ENCODE measurements around the gene EP400. TPM values are rescaled to one million over a fixed set of nuclear protein-coding genes. Genes with fewer than 3 reads are reported as not detected.
"Not testable (repeated sequence)": the region's sequence is repeated elsewhere in the genome, so short reads cannot be mapped to it uniquely, and the experiment has no call there.

Gene EP400
- total and polyA plus RNA-seq, 12 donors = 11.5 to 43.2 (median 28.8) TPM

GRCh38 chr12:132079200-132079599, 129.5 kb downstream of the EP400 start:
- intact Hi-C loops (cut with DNase I) = no loop called here
- Histone ChIP-seq H3K27ac (no peak overlapping the region), H3K9me3 (replicated peaks in 1 of 3) (no peaks in the 10 kb centered on the region), H3K4me1 (replicated peaks in 1 of 2) (peaks cover 5% of the 10 kb centered on the region in 2 donors), H3K36me3 (replicated peaks in 1 of 2) (peaks cover 0 to 51% of the 10 kb centered on the region in 2 donors), H3K27me3 (no peaks in the 10 kb centered on the region), H3K4me3 (no peak overlapping the region)
- 89 to 94% (median 92%) methylated on average over 8 of the region's 8 CpGs for WGBS, 4 donors
- peak in 1 of 7 donors; percentile 10 for DNase-seq
- TF ChIP-seq, protein P1, sequence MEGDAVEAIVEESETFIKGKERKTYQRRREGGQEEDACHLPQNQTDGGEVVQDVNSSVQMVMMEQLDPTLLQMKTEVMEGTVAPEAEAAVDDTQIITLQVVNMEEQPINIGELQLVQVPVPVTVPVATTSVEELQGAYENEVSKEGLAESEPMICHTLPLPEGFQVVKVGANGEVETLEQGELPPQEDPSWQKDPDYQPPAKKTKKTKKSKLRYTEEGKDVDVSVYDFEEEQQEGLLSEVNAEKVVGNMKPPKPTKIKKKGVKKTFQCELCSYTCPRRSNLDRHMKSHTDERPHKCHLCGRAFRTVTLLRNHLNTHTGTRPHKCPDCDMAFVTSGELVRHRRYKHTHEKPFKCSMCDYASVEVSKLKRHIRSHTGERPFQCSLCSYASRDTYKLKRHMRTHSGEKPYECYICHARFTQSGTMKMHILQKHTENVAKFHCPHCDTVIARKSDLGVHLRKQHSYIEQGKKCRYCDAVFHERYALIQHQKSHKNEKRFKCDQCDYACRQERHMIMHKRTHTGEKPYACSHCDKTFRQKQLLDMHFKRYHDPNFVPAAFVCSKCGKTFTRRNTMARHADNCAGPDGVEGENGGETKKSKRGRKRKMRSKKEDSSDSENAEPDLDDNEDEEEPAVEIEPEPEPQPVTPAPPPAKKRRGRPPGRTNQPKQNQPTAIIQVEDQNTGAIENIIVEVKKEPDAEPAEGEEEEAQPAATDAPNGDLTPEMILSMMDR (IDR thresholded peaks at IDR 0.05) = no peak
- no peak for TF ChIP-seq POLR2A (IDR thresholded peaks at IDR 0.05)

DNA sequence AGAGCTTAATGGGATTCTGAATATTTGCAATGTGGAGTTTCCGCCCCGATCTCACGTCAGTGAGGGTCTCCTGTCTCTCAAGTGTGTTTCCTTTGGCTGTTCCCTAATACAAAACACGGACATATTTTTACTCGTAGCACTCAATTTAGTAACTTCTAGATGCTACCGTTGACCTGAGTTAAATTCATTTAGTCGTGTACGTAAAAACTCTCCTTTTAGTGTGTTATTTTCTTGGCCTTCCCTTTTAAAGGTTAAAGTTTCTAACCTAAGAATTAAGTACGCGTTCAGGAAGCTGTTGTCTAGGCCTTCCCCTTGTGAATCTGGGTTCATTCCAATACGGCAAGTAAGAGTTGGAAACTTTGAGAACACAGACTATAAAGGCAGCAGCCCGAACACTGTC, 130.0 kb downstream of the EP400 start:
- intact Hi-C loops (cut with DNase I) = no loop called here
- Histone ChIP-seq H3K4me1 (replicated peaks in 1 of 2) (peaks cover 5% of the 10 kb centered on the region in 2 donors), H3K9me3 (replicated peaks in 1 of 3) (no peaks in the 10 kb centered on the region), H3K27ac (no peak overlapping the region), H3K4me3 (no peak overlapping the region), H3K27me3 (no peaks in the 10 kb centered on the region), H3K36me3 (replicated peaks in 1 of 2) (peaks cover 0 to 46% of the 10 kb centered on the region in 2 donors)
- 81 to 90% (median 87%) methylated on average over 12 of the region's 12 CpGs for WGBS, 4 donors
- TF ChIP-seq, protein P1 (IDR thresholded peaks at IDR 0.05) = no peak
- DNase-seq = no peak

DNA sequence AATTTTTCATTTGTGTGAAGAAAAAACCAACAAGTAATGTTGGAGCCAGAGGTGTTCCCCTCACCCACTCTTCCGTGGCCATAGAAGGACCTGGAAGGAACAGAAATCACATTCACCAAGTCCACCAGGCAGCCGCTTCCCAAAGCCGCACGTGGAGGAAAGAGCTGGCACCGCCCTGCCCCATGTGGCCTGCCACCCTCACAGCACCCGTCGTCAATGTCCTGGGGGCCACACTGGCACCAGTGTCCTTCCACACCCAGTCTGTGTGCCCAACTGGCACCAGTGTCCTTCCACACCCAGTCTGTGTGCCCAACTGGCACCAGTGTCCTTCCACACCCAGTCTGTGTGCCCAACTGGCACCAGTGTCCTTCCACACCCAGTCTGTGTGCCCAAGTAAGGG, 130.8 kb downstream of the EP400 start:
- H3K4me1 ChIP-seq (replicated peaks in 1 of 2) = peaks cover 5 to 11% of the 10 kb centered on the region in 2 donors
- H3K27ac ChIP-seq; H3K4me3 ChIP-seq; H3K9me3 ChIP-seq (replicated peaks in 1 of 3); intact Hi-C loops (cut with DNase I); DNase-seq; H3K27me3 ChIP-seq: not testable (repeated sequence)
- WGBS, 4 donors = 85 to 94% (median 88%) methylated on average over 5 to 7 of the region's 7 CpGs
- peaks cover 0 to 38% of the 10 kb centered on the region in 2 donors for H3K36me3 ChIP-seq (replicated peaks in 1 of 2)

DNA sequence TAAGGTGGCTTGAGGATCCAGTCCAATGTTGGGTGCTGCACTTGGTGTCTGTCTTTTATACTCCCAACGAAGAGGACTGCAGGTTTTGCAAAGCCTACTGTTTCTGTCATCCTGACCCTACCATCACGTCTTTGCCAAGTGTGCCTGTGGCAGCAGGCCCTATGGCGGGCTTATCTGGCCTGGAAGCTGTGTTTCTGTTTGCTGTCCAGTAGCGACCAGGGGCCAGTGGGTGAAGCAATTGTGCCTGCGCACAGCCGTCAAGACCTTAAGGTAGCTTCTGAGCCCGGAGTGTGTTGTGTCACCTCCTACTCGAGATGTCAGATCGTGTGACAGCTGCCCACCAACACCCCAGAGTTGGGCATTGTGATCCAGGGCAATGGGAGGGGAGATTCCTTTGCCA, 131.7 kb downstream of the EP400 start:
- H3K4me1 ChIP-seq (replicated peaks in 1 of 2) = peaks cover 5 to 14% of the 10 kb centered on the region in 2 donors
- TF ChIP-seq POLR2A (IDR thresholded peaks at IDR 0.05) = no peak
- TF ChIP-seq, protein P1 (IDR thresholded peaks at IDR 0.05) = no peak
- peaks cover 0 to 28% of the 10 kb centered on the region in 2 donors for H3K36me3 ChIP-seq (replicated peaks in 1 of 2)
- H3K4me3 ChIP-seq = no peak overlapping the region
- H3K27ac ChIP-seq = no peak overlapping the region
- no peaks in the 10 kb centered on the region for H3K9me3 ChIP-seq (replicated peaks in 1 of 3)
- intact Hi-C loops (cut with DNase I) = no loop called here
- H3K27me3 ChIP-seq = no peaks in the 10 kb centered on the region
- 86 to 89% (median 87%) methylated on average over 8 to 9 of the region's 9 CpGs for WGBS, 4 donors
- DNase-seq = peak in 1 of 7 donors; percentile 51

DNA sequence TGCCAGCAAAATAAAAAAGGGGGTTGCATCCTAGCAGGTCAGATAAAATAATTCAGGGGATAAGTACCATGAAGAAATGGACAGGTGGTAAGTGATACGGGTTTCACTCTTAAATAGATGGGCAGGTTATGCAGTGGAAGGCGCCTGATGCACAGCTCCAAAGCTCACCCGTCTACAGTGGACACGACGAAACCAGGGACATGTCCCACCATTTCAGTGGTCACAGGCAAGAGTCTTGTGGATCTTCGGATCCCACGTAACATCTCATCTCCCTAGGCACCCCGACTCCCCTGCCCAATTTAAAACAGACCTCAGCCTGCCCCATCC, 133.8 kb downstream of the EP400 start:
- H3K27ac ChIP-seq = peak overlapping the region in 2 of 5 donors; percentile 44 to 98
- peak overlapping the region in 2 of 4 donors; percentile 40 to 80 for H3K4me3 ChIP-seq
- H3K36me3 ChIP-seq (replicated peaks in 1 of 2) = peaks cover 0 to 7% of the 10 kb centered on the region in 2 donors
- TF ChIP-seq POLR2A (IDR thresholded peaks at IDR 0.05) = no peak
- TF ChIP-seq, protein P1 (IDR thresholded peaks at IDR 0.05) = no peak
- intact Hi-C loops (cut with DNase I) = no loop called here
- no peaks in the 10 kb centered on the region for H3K27me3 ChIP-seq
- WGBS, 4 donors = 9 to 33% (median 12%) methylated on average over 2 to 8 of the region's 8 CpGs
- DNase-seq = no peak
- peaks cover 5 to 14% of the 10 kb centered on the region in 2 donors for H3K4me1 ChIP-seq (replicated peaks in 1 of 2)
- no peaks in the 10 kb centered on the region for H3K9me3 ChIP-seq (replicated peaks in 1 of 3)

All from adrenal gland (tissue), 12 donors.